ENCODE data around the gene SCN3A.

The SCN3A gene

DNA sequence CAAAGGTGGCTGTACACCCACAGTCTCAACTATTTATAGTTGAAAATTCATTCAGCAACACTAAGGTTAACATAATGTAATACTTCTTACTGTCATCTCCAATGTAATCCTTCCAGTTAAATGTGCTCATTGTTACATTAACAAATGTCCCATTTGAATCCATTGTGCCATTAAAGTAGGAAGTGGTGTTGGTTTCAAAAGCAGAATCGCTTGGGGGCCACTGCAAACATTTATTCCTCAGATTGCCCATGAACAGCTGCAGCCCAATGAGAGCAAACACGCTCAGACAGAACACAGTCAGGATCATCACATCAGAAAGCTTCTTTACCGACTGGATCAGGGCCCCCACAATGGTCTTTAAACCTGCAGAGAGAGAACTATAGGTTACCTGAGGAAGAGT is 41.4 kb downstream of the SCN3A start:
- no peak overlapping the region for H3K27ac ChIP-seq (ENCODE audit: low read depth, low read length)
- no CpG with 5 or more reads among the region's 3 CpGs for WGBS (ENCODE audit: extremely low coverage, insufficient coverage, low lambda C conversion rate)
- H3K4me1 ChIP-seq (ENCODE audit: control insufficient read depth, low read depth, low read length) = no peaks in the 10 kb centered on the region
- H3K18ac ChIP-seq (ENCODE audit: low read length) = no peak overlapping the region
- no peak overlapping the region for H3K4me3 ChIP-seq (ENCODE audit: low read length)
- no peak overlapping the region for H2BK5ac ChIP-seq (ENCODE audit: low read length)
- no peak overlapping the region for H2BK120ac ChIP-seq (ENCODE audit: low read depth, low read length)
- no peaks in the 10 kb centered on the region for H3K27me3 ChIP-seq (ENCODE audit: insufficient read depth, low read length, poor library complexity)
- H3K4me2 ChIP-seq (ENCODE audit: low read length) = no peak overlapping the region
- no peak overlapping the region for H4K5ac ChIP-seq (ENCODE audit: low read length)
- no peak overlapping the region for H3K9ac ChIP-seq (ENCODE audit: low read length)
- no peaks in the 10 kb centered on the region for H3K79me2 ChIP-seq (ENCODE audit: control insufficient read depth, insufficient read depth, low read length)
- H2AK5ac ChIP-seq (ENCODE audit: low read length) = no peak overlapping the region
- H3K56ac ChIP-seq (ENCODE audit: low read length) = no peak overlapping the region
- no peak for DNase-seq
- no peak overlapping the region for H3K4ac ChIP-seq (ENCODE audit: low read depth, low read length)
- no peak overlapping the region for H3K23ac ChIP-seq (ENCODE audit: low read length)
- no peaks in the 10 kb centered on the region for H3K79me1 ChIP-seq (ENCODE audit: low read length)
- H4K8ac ChIP-seq (ENCODE audit: low read depth, low read length) = no peak overlapping the region
- no peaks in the 10 kb centered on the region for H3K36me3 ChIP-seq (ENCODE audit: control insufficient read depth, insufficient read depth, low read length)
- no peak overlapping the region for H2BK15ac ChIP-seq (replicated peaks; ENCODE audit: low read depth)

DNA sequence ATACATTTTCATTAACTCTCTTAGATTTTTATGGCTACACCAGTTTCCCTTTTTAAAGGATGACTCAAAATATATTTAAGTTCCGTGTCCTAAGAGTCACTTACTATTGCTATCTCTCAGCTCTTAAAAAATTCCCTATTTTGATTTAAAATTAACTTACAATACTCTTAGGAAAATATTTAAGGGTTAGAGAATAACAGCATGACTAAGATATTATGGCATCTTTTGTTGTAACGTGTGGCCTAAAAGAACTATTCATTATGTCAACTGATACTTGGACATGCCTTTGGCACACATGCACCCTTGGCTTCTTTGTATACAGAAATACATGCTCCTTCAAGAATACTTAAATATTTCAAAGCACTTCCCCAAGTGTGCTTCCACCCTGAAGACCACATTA is 42.3 kb downstream of the SCN3A start:
- Histone ChIP-seq H4K5ac (ENCODE audit: low read length) (no peak overlapping the region), H3K79me2 (ENCODE audit: control insufficient read depth, insufficient read depth, low read length) (no peaks in the 10 kb centered on the region), H3K56ac (ENCODE audit: low read length) (no peak overlapping the region), H3K4me3 (ENCODE audit: low read length) (no peak overlapping the region), H3K27me3 (ENCODE audit: insufficient read depth, low read length, poor library complexity) (no peaks in the 10 kb centered on the region), H3K9ac (ENCODE audit: low read length) (no peak overlapping the region), H3K23ac (ENCODE audit: low read length) (no peak overlapping the region), H4K8ac (ENCODE audit: low read depth, low read length) (no peak overlapping the region), H2AK5ac (ENCODE audit: low read length) (no peak overlapping the region), H2BK5ac (ENCODE audit: low read length) (no peak overlapping the region), H2BK120ac (ENCODE audit: low read depth, low read length) (no peak overlapping the region), H3K4ac (ENCODE audit: low read depth, low read length) (no peak overlapping the region), H3K18ac (ENCODE audit: low read length) (no peak overlapping the region), H3K27ac (ENCODE audit: low read depth, low read length) (no peak overlapping the region), H2BK15ac (replicated peaks; ENCODE audit: low read depth) (no peak overlapping the region), H3K79me1 (ENCODE audit: low read length) (no peaks in the 10 kb centered on the region), H3K4me1 (ENCODE audit: control insufficient read depth, low read depth, low read length) (no peaks in the 10 kb centered on the region), H3K36me3 (ENCODE audit: control insufficient read depth, insufficient read depth, low read length) (no peaks in the 10 kb centered on the region), H3K4me2 (ENCODE audit: low read length) (no peak overlapping the region)
- no CpG with 5 or more reads among the region's 2 CpGs for WGBS (ENCODE audit: extremely low coverage, insufficient coverage, low lambda C conversion rate)
- DNase-seq = no peak

DNA sequence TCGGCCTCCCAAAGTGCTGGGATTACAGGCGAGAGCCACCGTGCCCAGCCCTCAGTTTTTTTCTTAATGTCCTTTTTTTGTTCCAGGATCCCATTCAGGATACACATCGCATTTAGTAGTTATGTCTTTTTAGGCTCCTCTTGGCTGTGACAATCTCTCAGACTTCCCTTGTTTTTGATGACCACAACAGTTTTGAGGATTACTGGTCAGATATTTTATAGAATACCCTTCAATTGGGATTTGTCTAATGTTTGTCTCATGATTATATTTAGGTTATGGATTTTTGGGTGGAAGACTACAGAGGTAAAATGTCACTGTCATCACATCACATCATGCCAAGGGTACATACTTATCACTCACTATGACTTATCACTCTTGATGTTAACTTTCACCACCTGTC is 46.7 kb downstream of the SCN3A start:
- Histone ChIP-seq H2BK5ac (ENCODE audit: low read length) (no peak overlapping the region), H3K18ac (ENCODE audit: low read length) (no peak overlapping the region), H3K4me1 (ENCODE audit: control insufficient read depth, low read depth, low read length) (no peaks in the 10 kb centered on the region), H3K4me3 (ENCODE audit: low read length) (no peak overlapping the region), H2BK120ac (ENCODE audit: low read depth, low read length) (no peak overlapping the region), H4K5ac (ENCODE audit: low read length) (no peak overlapping the region), H3K4me2 (ENCODE audit: low read length) (no peak overlapping the region), H3K23ac (ENCODE audit: low read length) (no peak overlapping the region), H3K56ac (ENCODE audit: low read length) (no peak overlapping the region), H3K27me3 (ENCODE audit: insufficient read depth, low read length, poor library complexity) (no peaks in the 10 kb centered on the region), H3K9ac (ENCODE audit: low read length) (no peak overlapping the region), H3K27ac (ENCODE audit: low read depth, low read length) (no peak overlapping the region), H3K4ac (ENCODE audit: low read depth, low read length) (no peak overlapping the region), H3K79me1 (ENCODE audit: low read length) (no peaks in the 10 kb centered on the region), H3K36me3 (ENCODE audit: control insufficient read depth, insufficient read depth, low read length) (no peaks in the 10 kb centered on the region), H2BK15ac (replicated peaks; ENCODE audit: low read depth) (no peak overlapping the region), H3K79me2 (ENCODE audit: control insufficient read depth, insufficient read depth, low read length) (no peaks in the 10 kb centered on the region), H2AK5ac (ENCODE audit: low read length) (no peak overlapping the region), H4K8ac (ENCODE audit: low read depth, low read length) (no peak overlapping the region)
- DNase-seq = no peak
- no CpG with 5 or more reads among the region's 4 CpGs for WGBS (ENCODE audit: extremely low coverage, insufficient coverage, low lambda C conversion rate)

DNA sequence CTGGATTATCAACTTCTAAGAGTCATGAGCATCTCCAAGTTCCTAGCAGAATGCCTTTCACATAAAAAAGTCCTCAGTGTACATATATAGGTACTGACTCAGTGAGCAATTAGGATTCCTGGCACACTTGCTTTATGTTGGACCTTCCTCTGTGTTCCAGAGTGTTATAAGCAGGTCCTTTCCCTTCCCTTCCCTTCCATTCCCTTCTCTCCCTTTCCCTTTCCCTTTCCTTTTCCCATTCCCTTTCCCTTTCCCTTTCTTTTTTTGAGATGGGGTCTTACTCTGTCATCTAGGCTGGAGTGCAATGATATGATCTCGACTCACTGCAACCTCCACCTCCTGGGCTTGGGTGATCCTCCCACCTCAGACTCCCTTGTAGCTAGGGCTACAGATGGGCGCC is 48.7 kb downstream of the SCN3A start:
- Histone ChIP-seq H3K4me3 (ENCODE audit: low read length) (no peak overlapping the region), H4K5ac (ENCODE audit: low read length) (no peak overlapping the region), H3K79me1 (ENCODE audit: low read length) (no peaks in the 10 kb centered on the region), H3K4me2 (ENCODE audit: low read length) (no peak overlapping the region), H3K27ac (ENCODE audit: low read depth, low read length) (no peak overlapping the region), H3K36me3 (ENCODE audit: control insufficient read depth, insufficient read depth, low read length) (no peaks in the 10 kb centered on the region), H2BK15ac (replicated peaks; ENCODE audit: low read depth) (no peak overlapping the region), H3K4ac (ENCODE audit: low read depth, low read length) (no peak overlapping the region), H2BK120ac (ENCODE audit: low read depth, low read length) (no peak overlapping the region), H3K27me3 (ENCODE audit: insufficient read depth, low read length, poor library complexity) (no peaks in the 10 kb centered on the region), H3K4me1 (ENCODE audit: control insufficient read depth, low read depth, low read length) (no peaks in the 10 kb centered on the region), H3K56ac (ENCODE audit: low read length) (no peak overlapping the region), H3K79me2 (ENCODE audit: control insufficient read depth, insufficient read depth, low read length) (no peaks in the 10 kb centered on the region), H2AK5ac (ENCODE audit: low read length) (no peak overlapping the region), H3K9ac (ENCODE audit: low read length) (no peak overlapping the region), H2BK5ac (ENCODE audit: low read length) (no peak overlapping the region), H3K18ac (ENCODE audit: low read length) (no peak overlapping the region), H4K8ac (ENCODE audit: low read depth, low read length) (no peak overlapping the region), H3K23ac (ENCODE audit: low read length) (no peak overlapping the region)
- WGBS (ENCODE audit: extremely low coverage, insufficient coverage, low lambda C conversion rate) = no CpG with 5 or more reads among the region's 2 CpGs
- no peak for DNase-seq

DNA sequence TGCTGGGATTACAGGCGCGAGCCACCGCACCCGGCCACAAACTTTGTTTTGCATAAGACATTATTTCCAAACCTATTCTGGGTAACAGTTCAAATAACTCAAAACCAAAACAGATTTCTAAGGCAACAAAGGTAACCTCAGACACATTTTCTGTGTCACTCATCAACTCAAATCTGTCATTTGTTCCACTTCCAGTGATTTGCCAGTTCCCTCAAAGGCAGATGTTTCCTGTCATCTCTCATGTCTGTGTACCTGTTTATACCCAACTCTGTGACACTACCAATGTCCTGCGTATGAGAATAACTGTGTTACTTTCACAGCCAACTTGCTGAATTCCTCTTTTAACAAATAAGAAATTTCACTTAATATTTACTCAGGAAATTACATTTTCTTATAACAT is 54.4 kb downstream of the SCN3A start:
- DNase-seq = no peak
- Histone ChIP-seq H3K18ac (ENCODE audit: low read length) (no peak overlapping the region), H3K4ac (ENCODE audit: low read depth, low read length) (no peak overlapping the region), H3K23ac (ENCODE audit: low read length) (no peak overlapping the region), H3K27me3 (ENCODE audit: insufficient read depth, low read length, poor library complexity) (no peaks in the 10 kb centered on the region), H3K27ac (ENCODE audit: low read depth, low read length) (no peak overlapping the region), H3K79me1 (ENCODE audit: low read length) (no peaks in the 10 kb centered on the region), H3K36me3 (ENCODE audit: control insufficient read depth, insufficient read depth, low read length) (no peaks in the 10 kb centered on the region), H2BK15ac (replicated peaks; ENCODE audit: low read depth) (no peak overlapping the region), H3K4me1 (ENCODE audit: control insufficient read depth, low read depth, low read length) (no peaks in the 10 kb centered on the region), H4K8ac (ENCODE audit: low read depth, low read length) (no peak overlapping the region), H3K56ac (ENCODE audit: low read length) (no peak overlapping the region), H3K9ac (ENCODE audit: low read length) (no peak overlapping the region), H2AK5ac (ENCODE audit: low read length) (no peak overlapping the region), H4K5ac (ENCODE audit: low read length) (no peak overlapping the region), H3K4me3 (ENCODE audit: low read length) (no peak overlapping the region), H2BK120ac (ENCODE audit: low read depth, low read length) (no peak overlapping the region), H3K4me2 (ENCODE audit: low read length) (no peak overlapping the region), H3K79me2 (ENCODE audit: control insufficient read depth, insufficient read depth, low read length) (no peaks in the 10 kb centered on the region), H2BK5ac (ENCODE audit: low read length) (no peak overlapping the region)
- WGBS (ENCODE audit: extremely low coverage, insufficient coverage, low lambda C conversion rate) = no CpG with 5 or more reads among the region's 5 CpGs

DNA sequence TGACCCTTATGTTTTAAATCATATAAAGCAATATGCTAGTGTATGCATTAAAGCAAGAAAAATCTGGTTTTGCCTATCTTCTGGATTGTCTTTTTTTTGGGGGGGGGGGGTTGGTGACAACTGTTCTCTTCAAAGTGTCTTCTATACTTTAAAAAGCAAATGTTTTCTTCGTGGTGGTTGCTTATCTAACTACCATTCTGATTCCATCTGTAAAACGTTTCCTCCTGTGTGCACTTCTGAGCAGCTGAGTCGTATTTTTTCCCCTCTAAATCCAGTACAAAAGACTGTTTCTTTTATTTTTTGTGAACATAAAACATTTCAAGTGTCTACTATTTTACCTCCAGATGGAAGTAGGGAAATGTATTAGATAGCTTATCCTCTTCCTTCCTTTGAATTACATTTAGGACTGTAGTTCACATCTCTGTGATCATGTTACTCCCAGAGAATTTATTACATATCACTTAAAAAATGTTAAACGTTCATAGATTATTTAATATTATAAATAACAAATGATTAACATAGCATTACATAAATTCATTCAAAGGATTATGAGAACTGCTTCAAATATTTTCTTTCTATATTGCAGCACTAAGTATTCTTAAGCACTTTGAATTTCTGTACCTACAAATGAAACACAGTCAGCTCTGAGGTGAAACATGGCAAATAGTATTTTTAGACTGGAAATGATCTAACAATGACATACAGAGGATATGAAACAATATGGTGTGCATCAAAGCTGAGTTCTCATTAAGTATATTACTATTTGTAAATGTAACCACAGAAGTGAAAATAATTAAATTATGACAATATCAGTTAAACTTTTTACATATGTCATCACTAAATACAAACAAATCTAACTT is 56.4 kb downstream of the SCN3A start:
- Histone ChIP-seq H4K5ac (ENCODE audit: low read length) (no peak overlapping the region), H3K4ac (ENCODE audit: low read depth, low read length) (no peak overlapping the region), H3K27ac (ENCODE audit: low read depth, low read length) (no peak overlapping the region), H3K23ac (ENCODE audit: low read length) (no peak overlapping the region), H2BK15ac (replicated peaks; ENCODE audit: low read depth) (no peak overlapping the region), H2BK5ac (ENCODE audit: low read length) (no peak overlapping the region), H3K4me3 (ENCODE audit: low read length) (no peak overlapping the region), H3K18ac (ENCODE audit: low read length) (no peak overlapping the region), H3K79me2 (ENCODE audit: control insufficient read depth, insufficient read depth, low read length) (no peaks in the 10 kb centered on the region), H3K4me2 (ENCODE audit: low read length) (no peak overlapping the region), H3K56ac (ENCODE audit: low read length) (no peak overlapping the region), H2BK120ac (ENCODE audit: low read depth, low read length) (no peak overlapping the region), H3K79me1 (ENCODE audit: low read length) (no peaks in the 10 kb centered on the region), H3K4me1 (ENCODE audit: control insufficient read depth, low read depth, low read length) (no peaks in the 10 kb centered on the region), H3K27me3 (ENCODE audit: insufficient read depth, low read length, poor library complexity) (no peaks in the 10 kb centered on the region), H3K36me3 (ENCODE audit: control insufficient read depth, insufficient read depth, low read length) (no peaks in the 10 kb centered on the region), H4K8ac (ENCODE audit: low read depth, low read length) (no peak overlapping the region), H2AK5ac (ENCODE audit: low read length) (no peak overlapping the region), H3K9ac (ENCODE audit: low read length) (no peak overlapping the region)
- no peak for DNase-seq
- WGBS (ENCODE audit: extremely low coverage, insufficient coverage, low lambda C conversion rate) = no CpG with 5 or more reads among the region's 4 CpGs

Measured in mesendoderm (in vitro differentiated cells).